ENCODE results near the gene RIT2.
"Not testable (repeated sequence)": the region's sequence is repeated elsewhere in the genome, so short reads cannot be mapped to it uniquely, and the experiment has no call there.

Gene RIT2

GRCh38 chr18:42824178-42824577, 291.3 kb downstream of the RIT2 start:
- DNase-seq = no peak

GRCh38 chr18:42822711-42823110, 292.8 kb downstream of the RIT2 start:
- no peak for DNase-seq

- no peak for DNase-seq
These were observed 294.0 kb downstream of the RIT2 start for GRCh38 chr18:42821492-42821891.

- DNase-seq = no peak
These were observed 300.9 kb downstream of the RIT2 start for GRCh38 chr18:42814618-42815017.

GRCh38 chr18:42814184-42814583, 301.3 kb downstream of the RIT2 start:
- no peak for DNase-seq

GRCh38 chr18:42813570-42813969, 301.9 kb downstream of the RIT2 start:
- no peak for DNase-seq

GRCh38 chr18:42807887-42808286, 307.6 kb downstream of the RIT2 start:
- DNase-seq = no peak

GRCh38 chr18:42801706-42802105, 313.8 kb downstream of the RIT2 start:
- DNase-seq = peak; percentile 26

GRCh38 chr18:42798606-42799170, 316.8 kb downstream of the RIT2 start:
- no peak for DNase-seq

GRCh38 chr18:42795213-42795789, 320.2 kb downstream of the RIT2 start:
- not testable (repeated sequence) for DNase-seq

GRCh38 chr18:42792731-42793130, 322.8 kb downstream of the RIT2 start:
- DNase-seq = no peak

- no peak for DNase-seq
These were observed 330.9 kb downstream of the RIT2 start for GRCh38 chr18:42784632-42785031.

GRCh38 chr18:42782929-42783328, 332.6 kb downstream of the RIT2 start:
- DNase-seq = no peak

GRCh38 chr18:42781298-42781815, 334.1 kb downstream of the RIT2 start:
- no peak for DNase-seq

- DNase-seq = no peak
These were observed 335.3 kb downstream of the RIT2 start for GRCh38 chr18:42780171-42780570.

- no peak for DNase-seq
These were observed 336.9 kb downstream of the RIT2 start for GRCh38 chr18:42778445-42779042.

- DNase-seq = no peak
These were observed 337.5 kb downstream of the RIT2 start for GRCh38 chr18:42778024-42778423.

GRCh38 chr18:42773870-42774269, 341.6 kb downstream of the RIT2 start:
- DNase-seq = no peak

- DNase-seq = no peak
These were observed 343.5 kb downstream of the RIT2 start for GRCh38 chr18:42771936-42772335.

- no peak for DNase-seq
These were observed 350.2 kb downstream of the RIT2 start for GRCh38 chr18:42765302-42765701.

GRCh38 chr18:42760290-42760689, 355.2 kb downstream of the RIT2 start:
- DNase-seq = no peak

GRCh38 chr18:42758852-42759251, 356.6 kb downstream of the RIT2 start:
- no peak for DNase-seq

GRCh38 chr18:42756214-42756613, 359.3 kb downstream of the RIT2 start:
- no peak for DNase-seq

GRCh38 chr18:42752916-42753315, 362.6 kb downstream of the RIT2 start:
- DNase-seq = no peak

All from fibroblast of skin of scalp (primary cell).